GM21360 (cell line): ENCODE results near the gene PPP6R1.

ENCODE experiments used
- ATAC-seq: cut with Tn5 transposase; IDR thresholded peaks from one replicate; pipeline ENCODE4 v1.9.1; 2021; ENCODE audit warnings: mild to moderate bottlenecking, moderate library complexity; ENCODE audit not compliant: unreplicated experiment

PPP6R1 gene

GRCh38 chr19:55258828-55259539, at the start of gene PPP6R1:
TSS of gene PPP6R1 (minus strand) at chr19:55259017. CDS start at chr19:55247103, 11,914 bp downstream.
- peak; percentile 62 for ATAC-seq

GRCh38 chr19:55308281-55308680, 49.5 kb upstream of the PPP6R1 start:
- no peak for ATAC-seq

- ATAC-seq: no peak
Measured at GRCh38 chr19:55306712-55307111, 47.9 kb upstream of the PPP6R1 start.

GRCh38 chr19:55305983-55306562, 47.3 kb upstream of the PPP6R1 start:
- no peak for ATAC-seq

- no peak for ATAC-seq
Measured at GRCh38 chr19:55305491-55305890, 46.7 kb upstream of the PPP6R1 start.

GRCh38 chr19:55304980-55305379, 46.2 kb upstream of the PPP6R1 start:
- ATAC-seq: no peak

- ATAC-seq: no peak
Measured at GRCh38 chr19:55304279-55304978, 45.6 kb upstream of the PPP6R1 start.

- ATAC-seq: no peak
Measured at GRCh38 chr19:55303477-55303876, 44.7 kb upstream of the PPP6R1 start.

GRCh38 chr19:55302318-55302703, 43.5 kb upstream of the PPP6R1 start:
- no peak for ATAC-seq

GRCh38 chr19:55301459-55302317, 42.9 kb upstream of the PPP6R1 start:
- ATAC-seq: peak; percentile 61

GRCh38 chr19:55300886-55301458, 42.2 kb upstream of the PPP6R1 start:
- no peak for ATAC-seq

GRCh38 chr19:55299991-55300390, 41.2 kb upstream of the PPP6R1 start:
- ATAC-seq: no peak

GRCh38 chr19:55297267-55297666, 38.5 kb upstream of the PPP6R1 start:
- no peak for ATAC-seq

- ATAC-seq: no peak
Measured at GRCh38 chr19:55289117-55289796, 30.4 kb upstream of the PPP6R1 start.

- ATAC-seq: no peak
Measured at GRCh38 chr19:55287361-55288079, 28.7 kb upstream of the PPP6R1 start.

- no peak for ATAC-seq
Measured at GRCh38 chr19:55285229-55285890, 26.5 kb upstream of the PPP6R1 start.

GRCh38 chr19:55284405-55285058, 25.7 kb upstream of the PPP6R1 start:
- no peak for ATAC-seq

GRCh38 chr19:55283548-55284377, 24.9 kb upstream of the PPP6R1 start, which contains the start of gene BRSK1:
TSS of gene BRSK1 (plus strand) at chr19:55283997. CDS start at chr19:55284443, 446 bp downstream.
- ATAC-seq: no peak
